SH-SY5Y (cell line): ENCODE results near the gene SDF2L1.

Experiments used
- GATA2 ChIP-seq: IDR thresholded peaks from 2 replicates; pipeline ENCODE4 v1.6.1; 2011; ENCODE audit warnings: mild to moderate bottlenecking, low read depth, low read length
- GATA3 ChIP-seq: IDR thresholded peaks from 2 replicates; pipeline ENCODE4 v1.6.1; 2011; ENCODE audit warnings: low read depth, mild to moderate bottlenecking, low read length, moderate library complexity

GRCh38 chr22:21622919-21623647, 19.0 kb upstream of the SDF2L1 start:
- TF ChIP-seq GATA3 (no peak), GATA2 (no peak)
